ENCODE measurements around the gene EXOC4.
A peak's percentile ranks its signal among the peaks of the same experiment; 100 is the strongest.

Gene EXOC4

DNA sequence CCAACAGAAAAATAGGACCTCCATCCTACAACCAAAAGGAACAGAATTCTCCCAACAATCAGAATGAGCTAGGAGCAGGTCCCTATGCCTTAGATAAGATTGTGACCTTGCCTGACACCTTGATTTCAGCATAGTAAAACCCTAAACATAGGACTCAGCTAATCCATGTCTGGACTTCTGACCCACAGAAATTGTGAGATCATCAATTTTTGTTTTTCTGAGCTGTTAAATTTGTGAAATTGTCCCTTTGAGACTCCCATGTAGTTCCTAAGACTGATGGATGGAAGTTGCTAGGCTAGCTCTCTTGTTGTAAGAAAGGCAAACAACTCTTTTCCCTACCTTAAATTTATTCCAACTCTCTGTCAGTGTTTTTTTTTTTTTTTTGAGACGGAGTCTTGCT is 244.2 kb downstream of the EXOC4 start:
- no peak for DNase-seq (ENCODE audit: low spot score)

DNA sequence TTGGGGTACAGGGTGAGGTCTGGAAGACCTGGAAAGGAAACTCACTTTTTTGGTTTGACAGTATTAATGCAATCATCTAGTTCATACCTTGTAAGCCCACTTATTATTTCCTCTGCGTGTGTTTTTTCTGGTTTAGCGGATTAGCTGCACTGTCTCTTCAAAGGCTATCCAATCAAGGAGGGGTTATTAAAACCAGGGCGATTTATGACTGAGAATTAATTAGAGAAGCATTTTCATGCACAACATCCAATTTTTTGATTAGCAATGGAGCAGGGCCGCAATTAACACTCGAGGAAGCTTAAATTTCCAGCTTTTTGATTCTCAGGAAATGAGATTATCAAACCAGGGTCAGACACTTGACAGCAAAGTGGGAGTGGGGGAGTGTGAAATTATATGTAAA is 248.9 kb downstream of the EXOC4 start:
- DNase-seq (ENCODE audit: low spot score) = no peak

DNA sequence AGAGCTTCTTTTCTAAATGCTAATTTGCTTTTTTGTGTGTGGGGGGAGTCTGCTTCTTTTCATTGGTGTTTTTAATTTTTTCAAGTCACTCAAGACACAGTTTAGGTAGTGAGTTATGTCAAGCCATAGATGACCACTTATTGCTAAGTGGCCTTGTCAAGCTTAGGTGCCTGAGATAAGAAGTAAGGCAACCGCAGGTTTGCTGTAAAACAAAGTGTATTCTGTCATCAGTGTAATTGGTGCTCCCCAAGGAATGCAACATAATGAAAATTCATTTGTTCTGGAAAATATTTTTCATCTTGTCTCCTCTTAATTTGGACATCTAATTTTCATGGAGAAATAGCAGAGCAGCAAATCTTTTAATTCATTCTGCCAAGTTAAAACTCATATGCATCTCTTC is 249.6 kb downstream of the EXOC4 start:
- no peak for DNase-seq (ENCODE audit: low spot score)

DNA sequence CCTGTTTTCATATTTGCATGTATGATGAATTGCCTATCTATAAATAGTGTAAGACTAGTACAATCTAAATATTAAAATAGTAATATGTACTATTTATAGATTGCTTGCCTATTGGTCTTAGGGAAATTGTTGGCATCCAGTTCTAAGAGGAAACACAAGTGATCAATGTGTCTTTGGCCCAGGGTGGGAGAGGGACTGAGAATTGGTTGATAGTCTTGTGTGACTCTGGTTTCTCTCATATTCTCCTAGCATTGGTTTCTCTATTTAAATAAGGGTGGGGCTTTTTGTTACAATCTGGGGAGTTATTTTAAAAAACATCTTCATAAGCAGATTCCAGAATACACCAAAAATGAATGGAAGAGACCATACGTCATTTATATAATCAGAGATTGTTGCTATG is 250.1 kb downstream of the EXOC4 start:
- DNase-seq (ENCODE audit: low spot score) = no peak

- DNase-seq (ENCODE audit: low spot score) = no peak
Measured at GRCh38 chr7:133504825-133505224, 251.9 kb downstream of the EXOC4 start.

DNA sequence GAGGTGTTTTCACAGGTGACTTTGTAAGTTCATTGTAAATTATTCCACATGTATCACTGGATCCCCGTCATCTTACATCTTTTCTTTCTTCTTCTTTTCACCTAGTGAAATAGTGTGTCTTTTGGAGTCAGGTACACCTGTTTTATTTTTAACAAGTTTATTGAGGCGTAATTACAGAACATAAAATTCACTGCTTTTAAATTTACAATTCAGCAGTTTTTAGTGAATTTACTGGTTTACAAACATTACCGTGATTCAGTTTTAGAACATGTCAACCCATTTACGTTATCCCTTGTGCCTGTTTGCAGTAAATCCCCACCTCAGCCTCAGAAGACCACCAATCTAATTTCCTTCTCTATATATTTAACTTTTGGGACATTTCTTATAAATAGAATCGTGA is 256.9 kb downstream of the EXOC4 start:
- DNase-seq (ENCODE audit: low spot score) = no peak

- no peak for DNase-seq (ENCODE audit: low spot score)
Measured at GRCh38 chr7:133510326-133511055, 257.6 kb downstream of the EXOC4 start.

DNA sequence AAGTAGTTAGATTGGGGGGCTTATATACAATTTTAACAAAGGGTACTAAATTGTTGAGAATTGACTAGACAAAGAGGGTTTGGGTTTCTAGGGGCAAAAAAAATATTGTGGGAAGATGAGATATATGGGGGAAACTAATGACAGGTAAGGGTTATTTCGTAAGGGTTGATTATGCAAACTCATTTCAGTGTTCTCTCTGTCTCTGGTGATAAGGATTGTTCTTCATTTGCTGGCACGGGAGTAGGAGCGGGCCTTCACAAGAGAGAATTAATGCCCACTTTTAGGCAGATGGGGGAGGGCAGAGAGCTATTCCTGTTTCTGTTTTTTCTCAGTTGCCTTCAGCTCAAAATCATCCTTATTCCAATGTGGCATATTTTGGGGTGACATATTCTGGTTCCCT is 258.4 kb downstream of the EXOC4 start:
- no peak for DNase-seq (ENCODE audit: low spot score)

GRCh38 chr7:133511708-133512107 is 258.8 kb downstream of the EXOC4 start:
- no peak for DNase-seq (ENCODE audit: low spot score)

DNA sequence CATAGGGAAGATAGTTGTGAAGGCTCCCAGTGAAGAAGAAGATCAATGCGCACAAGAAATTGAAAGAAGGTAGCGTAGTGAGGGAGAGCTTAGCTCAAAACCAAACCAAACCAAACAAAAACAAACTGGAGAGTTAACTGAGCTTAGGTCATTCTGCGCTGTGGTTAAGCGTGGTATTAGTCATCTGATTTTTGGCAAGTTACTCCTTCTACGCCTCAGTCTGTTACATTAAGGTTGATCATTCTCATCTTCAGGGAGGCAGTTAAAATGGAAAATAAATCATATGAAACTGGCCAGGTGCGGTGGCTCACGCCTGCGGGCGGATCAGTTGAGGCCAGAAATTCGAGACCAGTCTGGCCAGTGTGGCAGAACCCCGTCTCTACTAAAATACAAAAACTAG is 259.7 kb downstream of the EXOC4 start:
- no peak for DNase-seq (ENCODE audit: low spot score)

DNA sequence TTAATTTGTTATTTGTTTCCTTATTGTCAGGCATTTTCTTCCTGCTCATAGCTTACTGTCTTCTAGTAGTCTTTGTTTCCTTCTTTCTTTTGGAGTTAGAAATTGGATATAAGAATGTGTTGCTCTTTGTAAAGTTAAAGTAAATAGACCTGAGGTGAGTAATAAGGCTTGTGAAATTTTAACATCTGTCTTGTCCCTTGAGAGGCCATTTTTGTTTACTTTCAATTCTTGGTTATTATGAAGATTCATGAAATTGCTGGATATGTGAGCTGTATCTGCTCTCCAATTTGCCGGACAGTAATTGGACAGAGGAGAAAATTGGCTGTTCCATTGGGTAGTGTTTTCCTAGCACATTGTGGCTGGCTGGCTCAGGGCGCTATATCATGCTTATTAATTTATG is 260.7 kb downstream of the EXOC4 start:
- no peak for DNase-seq (ENCODE audit: low spot score)

DNA sequence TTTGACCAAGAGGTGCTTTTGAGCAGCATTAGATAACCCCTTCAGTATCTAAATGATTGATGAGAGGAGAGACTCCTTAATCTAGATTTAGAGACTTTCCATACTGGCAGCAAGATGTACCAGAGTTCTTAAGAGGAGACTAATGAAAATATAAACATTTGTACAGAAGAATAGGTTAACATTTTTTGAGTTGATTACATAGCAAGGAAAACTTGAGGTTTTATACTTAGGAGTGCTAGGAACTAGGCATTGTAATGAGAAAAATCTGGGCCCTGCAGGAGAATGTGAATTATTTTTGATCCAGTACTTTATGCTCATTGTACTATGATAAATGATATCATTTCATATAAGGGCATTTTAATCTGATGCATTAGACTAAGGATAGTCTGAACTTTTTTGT is 261.7 kb downstream of the EXOC4 start:
- no peak for DNase-seq (ENCODE audit: low spot score)

DNA sequence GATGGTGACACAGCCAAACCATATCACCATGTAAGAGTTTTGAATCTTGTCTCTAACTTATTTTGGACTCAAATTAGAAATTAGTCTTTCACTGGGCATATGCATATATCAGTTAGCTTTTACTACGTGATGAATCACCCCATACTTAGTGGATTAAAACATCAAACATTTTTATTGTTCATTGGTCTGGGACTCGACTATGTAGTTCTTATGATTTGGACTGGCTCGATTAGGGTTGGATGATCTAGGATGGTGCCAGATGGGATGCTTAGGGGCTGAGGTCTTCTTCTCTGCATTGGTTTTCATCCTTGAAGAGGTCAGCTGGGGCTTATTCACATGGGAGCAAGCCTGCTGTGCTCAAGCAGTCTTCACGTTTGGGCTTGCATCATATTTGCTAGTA is 264.9 kb downstream of the EXOC4 start:
- DNase-seq (ENCODE audit: low spot score) = no peak

- DNase-seq (ENCODE audit: low spot score) = no peak
Measured at GRCh38 chr7:133518718-133519117, 265.8 kb downstream of the EXOC4 start.

GRCh38 chr7:133520248-133520647 is 267.4 kb downstream of the EXOC4 start:
- DNase-seq (ENCODE audit: low spot score) = no peak

DNA sequence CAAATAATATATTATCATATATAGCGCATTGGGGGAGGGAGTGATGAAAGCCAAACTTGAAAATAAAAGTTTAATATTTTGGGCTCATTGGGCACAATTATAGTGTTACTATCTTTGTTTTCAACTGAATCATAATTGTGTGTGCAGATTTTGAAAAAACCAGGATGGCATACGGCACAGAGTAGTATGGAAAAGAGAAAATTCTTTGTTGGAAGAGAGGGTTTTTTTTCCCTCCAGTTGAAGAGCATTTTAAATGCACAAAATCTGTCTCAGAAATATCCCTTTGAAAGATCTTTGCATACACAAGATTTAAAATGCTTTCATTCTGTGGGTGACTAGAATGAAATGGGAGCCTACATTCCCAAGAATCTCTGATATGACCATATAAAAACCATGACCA is 269.6 kb downstream of the EXOC4 start:
- DNase-seq (ENCODE audit: low spot score) = no peak

GRCh38 chr7:133528796-133529195 is 275.9 kb downstream of the EXOC4 start:
- DNase-seq (ENCODE audit: low spot score) = no peak

DNA sequence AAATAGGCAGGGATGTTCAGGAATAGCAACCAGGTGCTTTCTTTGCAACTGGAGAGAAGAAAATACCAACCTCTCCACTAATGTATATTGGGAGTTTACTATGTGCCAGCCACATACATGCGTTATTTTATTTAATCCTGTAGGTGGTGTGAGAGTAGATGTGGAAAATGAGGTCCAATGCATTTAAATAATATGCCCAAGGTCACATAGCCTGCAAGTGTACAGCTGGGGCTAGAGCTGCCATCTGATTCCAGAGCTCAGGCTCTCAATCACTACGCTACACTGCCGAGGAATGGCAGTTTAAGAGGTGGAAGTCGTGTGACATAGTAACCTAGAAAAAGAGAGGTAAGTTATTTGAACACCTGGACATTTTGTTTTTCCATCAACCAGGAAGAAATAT is 277.0 kb downstream of the EXOC4 start:
- peak; percentile 16 for DNase-seq (ENCODE audit: low spot score)

DNA sequence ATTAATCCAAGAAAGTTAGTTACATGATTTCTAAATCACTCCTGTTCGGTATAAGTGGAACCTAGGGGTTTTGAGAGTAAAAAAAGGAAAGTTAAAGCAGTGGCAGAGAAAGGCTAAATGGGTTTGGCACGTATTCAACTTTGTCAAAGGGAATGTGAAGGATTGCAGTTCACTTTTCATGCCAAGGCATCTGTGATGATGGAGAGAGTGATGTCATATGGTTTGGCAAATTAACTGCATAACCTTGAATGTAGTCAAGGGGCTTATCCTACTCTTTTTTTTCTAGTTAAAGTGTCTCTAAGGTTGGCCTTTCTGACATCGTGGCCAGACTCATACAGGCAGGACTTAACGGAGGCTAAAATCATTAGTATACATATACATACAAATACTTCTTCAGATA is 277.8 kb downstream of the EXOC4 start:
- DNase-seq (ENCODE audit: low spot score) = no peak

DNA sequence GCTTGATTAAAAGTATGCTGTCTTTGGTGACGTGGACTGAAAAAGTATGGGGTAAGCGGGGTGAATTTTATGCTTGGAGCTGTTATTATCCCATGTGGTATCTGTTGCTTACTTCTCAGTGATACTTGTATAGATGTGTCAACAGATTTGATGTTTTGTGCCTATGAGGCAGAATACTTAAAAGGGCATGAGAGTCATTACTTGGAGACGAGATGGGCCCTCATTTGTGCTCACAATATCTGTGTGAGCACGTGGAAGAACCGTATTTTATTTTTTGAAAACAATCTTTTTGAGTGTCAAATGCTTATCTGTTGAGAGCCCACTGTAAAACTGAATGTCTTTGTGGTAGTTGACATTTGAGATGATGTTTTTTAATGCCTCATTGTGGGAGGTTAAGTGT is 281.9 kb downstream of the EXOC4 start:
- DNase-seq (ENCODE audit: low spot score) = no peak

- no peak for DNase-seq (ENCODE audit: low spot score)
Measured at GRCh38 chr7:133535308-133535707, 282.4 kb downstream of the EXOC4 start.

DNA sequence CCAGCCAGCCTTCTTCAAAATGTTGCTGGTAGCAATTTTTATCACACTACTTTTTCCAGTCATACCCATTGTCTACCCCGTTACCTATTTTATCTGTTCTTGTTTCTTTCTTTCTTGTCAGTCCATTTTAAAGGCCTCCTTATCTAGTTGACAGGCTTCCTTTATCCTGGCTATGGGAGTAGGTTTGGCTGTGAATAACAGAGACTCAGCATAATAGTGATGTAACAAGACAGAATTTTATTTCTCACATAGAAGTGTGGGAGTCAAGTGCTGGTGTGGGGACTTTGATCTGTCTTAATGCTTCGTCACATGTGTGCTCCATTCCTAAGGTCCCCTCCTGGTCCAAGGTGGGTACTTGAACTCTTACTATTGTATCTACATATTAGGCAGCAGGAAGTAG is 283.6 kb downstream of the EXOC4 start:
- DNase-seq (ENCODE audit: low spot score) = no peak

- DNase-seq (ENCODE audit: low spot score) = no peak
Measured at GRCh38 chr7:133539016-133539415, 286.1 kb downstream of the EXOC4 start.

DNA sequence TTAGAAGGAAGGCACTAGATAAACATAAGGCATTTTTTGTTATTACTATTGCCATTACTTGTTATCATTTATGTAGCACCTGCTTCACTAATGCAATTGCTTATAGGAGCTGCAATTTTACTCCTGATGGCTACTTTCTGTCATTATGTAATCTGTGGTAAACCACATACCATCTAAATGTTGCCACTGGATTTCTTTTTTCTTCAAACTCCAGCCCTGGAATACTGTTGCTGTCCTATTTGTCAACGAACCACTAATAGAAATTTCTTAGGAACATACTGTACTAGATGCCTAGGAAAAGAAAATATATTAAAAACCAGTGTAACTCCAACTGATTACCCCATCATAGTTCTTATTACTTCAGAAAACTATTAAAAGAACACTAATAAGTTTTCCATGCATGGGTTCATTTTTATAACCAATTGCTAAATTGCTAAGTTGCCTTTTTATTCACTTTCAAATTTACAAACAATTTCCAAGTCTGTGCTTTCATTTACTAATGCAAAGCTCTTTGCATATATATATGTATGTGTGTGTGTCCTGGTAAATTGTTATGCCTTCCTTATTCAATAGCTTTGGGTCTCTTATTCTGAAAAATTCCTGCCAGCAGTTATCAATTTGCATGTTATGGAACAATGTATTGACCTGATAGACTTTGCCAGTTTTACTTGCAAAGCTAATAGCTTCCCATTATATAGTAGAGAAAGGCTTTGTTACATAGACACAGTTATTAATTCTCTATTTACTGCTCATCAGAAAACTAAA is 287.4 kb downstream of the EXOC4 start:
- DNase-seq (ENCODE audit: low spot score) = no peak

All from RKO (cell line).